Kidney (tissue), 14 donors: ENCODE results near the gene MAML3. TPM values are rescaled to one million over a fixed set of nuclear protein-coding genes. Genes with fewer than 3 reads are reported as not detected.

Experiments used
- DNase-seq, 5 donors: peaks; one replicate each; pipeline ENCODE4 v3.0.0-alpha.2; 2013 to 2020
- FAIRE-seq: peaks from 2 replicates; lab custom pipeline; 2012; peaks lifted over from hg19 to GRCh38; lab: Jason Lieb, UNC
- H3K27ac ChIP-seq, 2 donors: one replicate each; pipeline ENCODE4 v1.7.0; 2013; ENCODE audit warnings: low read depth in 2 of 2, low read length in 2 of 2, inconsistent platforms in 1 of 2
- H3K27me3 ChIP-seq: one replicate; pipeline ENCODE4 v1.7.1; 2013; ENCODE audit warnings: low read length, inconsistent platforms; ENCODE audit not compliant: control insufficient read depth, insufficient read depth
- H3K36me3 ChIP-seq, 3 donors: one replicate each; pipeline versions ENCODE4 v1.7.0 to v1.7.1; 2013; ENCODE audit warnings: low read length in 3 of 3, control low read depth in 1 of 3, inconsistent platforms in 1 of 3; ENCODE audit not compliant: insufficient read depth in 3 of 3, control insufficient read depth in 2 of 3
- H3K4me1 ChIP-seq, 3 donors: one replicate each; pipeline versions ENCODE4 v1.7.0 to v1.7.1; 2013; ENCODE audit warnings: low read length in 3 of 3, inconsistent platforms in 1 of 3, low read depth in 1 of 3; ENCODE audit not compliant: control insufficient read depth in 2 of 3, insufficient read depth in 2 of 3
- H3K4me3 ChIP-seq, 3 donors: one replicate each; pipeline versions ENCODE4 v1.7.0 to v1.8.1; 2013; ENCODE audit warnings: low read length in 3 of 3, control low read depth in 1 of 3, inconsistent platforms in 1 of 3
- H3K9ac ChIP-seq, 3 donors: one replicate each; pipeline versions ENCODE4 v1.7.0 to v1.7.1; 2013; ENCODE audit warnings: low read length in 3 of 3, control low read depth in 1 of 3, inconsistent platforms in 1 of 3
- H3K9me3 ChIP-seq, 3 donors: one replicate each; pipeline versions ENCODE4 v1.7.0 to v1.7.1; 2013; ENCODE audit warnings: low read length in 3 of 3, control low read depth in 1 of 3, inconsistent platforms in 1 of 3; ENCODE audit not compliant: control insufficient read depth in 2 of 3, insufficient read depth in 1 of 3
- intact Hi-C: fragments of 100-400 bp; cut with DNase I; formaldehyde crosslinking; loops from one replicate; pipeline ENCODE4 v1.11.1; 2022
- polyA plus RNA-seq: library from polyadenylated mRNA; stranded (reverse); fragments of 350-450 nt; fragmentation: Illumina TruSeq; extraction: RNeasy Lipid Tissue Mini Kit (QIAGEN cat#74804); gene quantifications from one replicate; pipeline ENCODE4 v1.2.3, GENCODE V29; 2014; ENCODE audit warnings: low read depth, low replicate concordance; ENCODE audit not compliant: insufficient read depth
- total RNA-seq: library from RNA; stranded (reverse); fragmentation: NEBNext Ultra II Directional; extraction: Animal tissue kit (Norgen Biotek cat#: 25700); gene quantifications from one replicate; pipeline ENCODE4 v1.2.1, GENCODE V29; 2021
- TF ChIP-seq, protein P1 (sequence below): IDR thresholded peaks from 3 replicates; pipeline ENCODE4 v1.5.1; 2012; ENCODE audit warnings: mild to moderate bottlenecking, moderate library complexity, borderline replicate concordance; ENCODE audit not compliant: insufficient read depth; ENCODE audit errors: extremely low read depth
- donor health status: control.
- donor health status: control.
- donor health status: control.
- donor health status: control.
- donor health status: control.
- donor health status: DM: yes; HTN: yes; CAD: no.
- donor health status: Normal renal cell carcinoma (clear cell type).

The MAML3 gene
- total and polyA plus RNA-seq, 2 donors from 2014 or later = 1.4 to 10.4 TPM

DNA sequence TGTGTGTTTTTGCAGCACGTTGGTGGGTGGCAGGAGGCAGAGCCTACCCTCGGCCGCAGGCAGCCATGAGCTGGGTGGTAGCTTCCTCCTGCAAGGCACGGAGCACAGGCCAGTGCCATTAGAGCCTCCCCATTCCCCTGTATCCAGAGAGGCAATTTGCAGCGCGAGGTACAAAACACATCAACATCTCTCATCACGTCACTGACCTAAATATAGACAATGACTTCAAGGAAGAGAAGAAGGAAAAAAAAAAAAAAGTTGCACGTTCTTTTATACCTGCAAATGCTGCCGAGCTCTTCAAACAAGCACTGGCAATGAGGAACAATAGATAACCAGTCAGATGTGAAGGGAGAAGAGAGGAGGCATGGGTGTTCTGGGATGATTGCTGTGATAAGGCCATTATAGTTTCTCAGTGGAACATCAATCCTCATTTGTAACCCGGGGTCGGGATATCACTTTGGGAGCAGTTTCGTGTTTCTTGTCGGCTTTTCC lies 328.4 kb downstream of the MAML3 start:
- H3K27ac ChIP-seq = no peak overlapping the region
- H3K9me3 ChIP-seq = no peaks in the 10 kb centered on the region
- H3K9ac ChIP-seq = no peak overlapping the region
- no peak for FAIRE-seq
- TF ChIP-seq, protein P1, sequence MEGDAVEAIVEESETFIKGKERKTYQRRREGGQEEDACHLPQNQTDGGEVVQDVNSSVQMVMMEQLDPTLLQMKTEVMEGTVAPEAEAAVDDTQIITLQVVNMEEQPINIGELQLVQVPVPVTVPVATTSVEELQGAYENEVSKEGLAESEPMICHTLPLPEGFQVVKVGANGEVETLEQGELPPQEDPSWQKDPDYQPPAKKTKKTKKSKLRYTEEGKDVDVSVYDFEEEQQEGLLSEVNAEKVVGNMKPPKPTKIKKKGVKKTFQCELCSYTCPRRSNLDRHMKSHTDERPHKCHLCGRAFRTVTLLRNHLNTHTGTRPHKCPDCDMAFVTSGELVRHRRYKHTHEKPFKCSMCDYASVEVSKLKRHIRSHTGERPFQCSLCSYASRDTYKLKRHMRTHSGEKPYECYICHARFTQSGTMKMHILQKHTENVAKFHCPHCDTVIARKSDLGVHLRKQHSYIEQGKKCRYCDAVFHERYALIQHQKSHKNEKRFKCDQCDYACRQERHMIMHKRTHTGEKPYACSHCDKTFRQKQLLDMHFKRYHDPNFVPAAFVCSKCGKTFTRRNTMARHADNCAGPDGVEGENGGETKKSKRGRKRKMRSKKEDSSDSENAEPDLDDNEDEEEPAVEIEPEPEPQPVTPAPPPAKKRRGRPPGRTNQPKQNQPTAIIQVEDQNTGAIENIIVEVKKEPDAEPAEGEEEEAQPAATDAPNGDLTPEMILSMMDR = no peak
- no peaks in the 10 kb centered on the region for H3K36me3 ChIP-seq
- DNase-seq = peak in 2 of 5 donors; percentile 60 to 64
- no peak overlapping the region for H3K4me3 ChIP-seq
- H3K4me1 ChIP-seq = no peaks in the 10 kb centered on the region
- H3K27me3 ChIP-seq = no peaks in the 10 kb centered on the region
- intact Hi-C loops = no loop called here

- TF ChIP-seq, protein P1 = no peak
- Histone ChIP-seq H3K36me3 (no peaks in the 10 kb centered on the region), H3K27me3 (no peaks in the 10 kb centered on the region), H3K27ac (no peak overlapping the region), H3K4me3 (no peak overlapping the region), H3K4me1 (no peaks in the 10 kb centered on the region), H3K9me3 (no peaks in the 10 kb centered on the region), H3K9ac (no peak overlapping the region)
- FAIRE-seq (no peak), DNase-seq (peak in 2 of 5 donors; percentile 60 to 61)
- intact Hi-C loops = no loop called here
Observed at GRCh38 chr4:139824882-139825522, 329.0 kb downstream of the MAML3 start.

DNA sequence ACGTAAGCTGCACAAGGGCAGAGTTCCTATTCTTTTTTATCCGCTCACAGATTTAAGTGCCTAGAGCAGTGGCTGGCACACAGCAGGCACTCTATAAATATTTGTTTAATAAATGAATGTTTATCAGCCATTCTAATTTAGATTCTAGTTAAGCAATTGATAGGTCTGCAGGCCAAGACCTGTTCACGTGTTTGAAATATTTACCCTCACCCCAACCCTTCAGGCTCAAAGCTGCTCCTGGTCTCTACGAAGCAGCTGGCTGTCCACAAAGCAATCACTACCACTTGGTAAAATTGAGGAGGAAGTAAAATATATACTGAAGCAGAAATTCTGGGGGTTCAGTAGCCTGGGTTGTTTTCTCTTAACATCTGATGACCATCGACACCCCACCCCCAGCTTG lies 330.2 kb downstream of the MAML3 start:
- TF ChIP-seq, protein P1 = no peak
- intact Hi-C loops = no loop called here
- H3K27me3 ChIP-seq = no peaks in the 10 kb centered on the region
- no peaks in the 10 kb centered on the region for H3K36me3 ChIP-seq
- no peaks in the 10 kb centered on the region for H3K4me1 ChIP-seq
- H3K4me3 ChIP-seq = no peak overlapping the region
- DNase-seq = no peak
- H3K27ac ChIP-seq = no peak overlapping the region
- H3K9ac ChIP-seq = no peak overlapping the region
- no peak for FAIRE-seq
- H3K9me3 ChIP-seq = no peaks in the 10 kb centered on the region
